NOMO-1 treated with DMSO at 0.1 percent for 48 hours (cell line): ENCODE measurements around the gene ZNF785.
"Not testable (repeated sequence)": the region's sequence is repeated elsewhere in the genome, so short reads cannot be mapped to it uniquely, and the experiment has no call there.

Experiments used
- DNase-seq: peaks from one replicate; lab custom pipeline; 2025; ENCODE audit not compliant: unreplicated experiment; lab: John Stamatoyannopoulos, UW

The ZNF785 gene

GRCh38 chr16:30603945-30604315, 18.4 kb upstream of the ZNF785 start:
- DNase-seq: no peak

GRCh38 chr16:30602616-30603277, 17.2 kb upstream of the ZNF785 start:
- DNase-seq: peak; percentile 33

GRCh38 chr16:30601966-30602365, 16.5 kb upstream of the ZNF785 start:
- peak; percentile 28 for DNase-seq

GRCh38 chr16:30600929-30601328, 15.4 kb upstream of the ZNF785 start:
- DNase-seq: no peak

GRCh38 chr16:30600215-30600614, 14.7 kb upstream of the ZNF785 start:
- no peak for DNase-seq

GRCh38 chr16:30592871-30593270, 7.4 kb upstream of the ZNF785 start:
- DNase-seq: no peak

GRCh38 chr16:30590869-30591268, 5.4 kb upstream of the ZNF785 start:
- not testable (repeated sequence) for DNase-seq

- not testable (repeated sequence) for DNase-seq
Measured at GRCh38 chr16:30589582-30589981, 4.1 kb upstream of the ZNF785 start.

- no peak for DNase-seq
Measured at GRCh38 chr16:30588651-30589050, 3.2 kb upstream of the ZNF785 start.

GRCh38 chr16:30585022-30585399, 486 bp downstream of the ZNF785 start:
- DNase-seq: peak; percentile 20

GRCh38 chr16:30582611-30583340, 2.7 kb downstream of the ZNF785 start:
- no peak for DNase-seq

- no peak for DNase-seq
Measured at GRCh38 chr16:30581457-30581856, 4.0 kb downstream of the ZNF785 start.

- DNase-seq: no peak
Measured at GRCh38 chr16:30574678-30575077, 10.8 kb downstream of the ZNF785 start.

- DNase-seq: peak; percentile 99
Measured at GRCh38 chr16:30571445-30572322, 13.8 kb downstream of the ZNF785 start, which contains the start of gene ZNF688. ZNF688 (minus strand) TSS chr16:30571714; CDS start chr16:30571629, 85 bp downstream.

- no peak for DNase-seq
Measured at GRCh38 chr16:30570636-30571444, 14.7 kb downstream of the ZNF785 start.

GRCh38 chr16:30569746-30570635, 15.5 kb downstream of the ZNF785 start:
- DNase-seq: no peak

- no peak for DNase-seq
Measured at GRCh38 chr16:30569281-30569680, 16.2 kb downstream of the ZNF785 start.

- peak; percentile 95 for DNase-seq
Measured at GRCh38 chr16:30567991-30568638, 17.4 kb downstream of the ZNF785 start.
